Measurements from ENCODE around the gene PTPRM.

DNA sequence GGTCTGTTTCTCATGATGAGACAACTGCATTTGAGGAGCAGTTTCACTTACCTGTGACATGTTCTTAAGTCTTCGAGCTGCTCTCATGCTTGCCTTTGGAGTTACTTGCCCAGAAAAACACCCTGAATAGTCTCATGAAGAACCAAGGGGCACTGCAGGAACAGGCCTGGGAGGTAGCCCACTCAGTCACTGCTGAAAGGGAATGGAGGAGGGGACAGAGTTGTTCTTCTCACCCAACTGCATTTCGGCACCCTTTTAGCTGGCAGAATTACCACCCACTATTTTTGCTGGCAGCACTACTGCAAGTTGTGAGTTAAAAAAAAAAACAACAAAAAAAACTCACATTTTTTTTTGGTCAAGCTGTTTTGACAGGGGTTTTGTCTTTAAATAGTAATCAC, 181.9 kb downstream of the PTPRM start:
- TF ChIP-seq CTCF (conservative IDR thresholded peaks at IDR 0.05; ENCODE audit: low read depth in 2 of 2) (no peak), NANOG (IDR thresholded peaks at IDR 0.05; ENCODE audit: borderline replicate concordance) (no peak), EZH2phosphoT487 (IDR thresholded peaks at IDR 0.05; ENCODE audit: unreplicated experiment) (no peak), EZH2 (IDR thresholded peaks at IDR 0.05; ENCODE audit: low read depth, unreplicated experiment) (no peak), JUNB (IDR thresholded peaks at IDR 0.05; ENCODE audit: unreplicated experiment) (no peak), CREB1 (CRISPR knock-in tag; IDR thresholded peaks at IDR 0.05; ENCODE audit: low read depth) (no peak)
- TF ChIP-seq, protein P1, sequence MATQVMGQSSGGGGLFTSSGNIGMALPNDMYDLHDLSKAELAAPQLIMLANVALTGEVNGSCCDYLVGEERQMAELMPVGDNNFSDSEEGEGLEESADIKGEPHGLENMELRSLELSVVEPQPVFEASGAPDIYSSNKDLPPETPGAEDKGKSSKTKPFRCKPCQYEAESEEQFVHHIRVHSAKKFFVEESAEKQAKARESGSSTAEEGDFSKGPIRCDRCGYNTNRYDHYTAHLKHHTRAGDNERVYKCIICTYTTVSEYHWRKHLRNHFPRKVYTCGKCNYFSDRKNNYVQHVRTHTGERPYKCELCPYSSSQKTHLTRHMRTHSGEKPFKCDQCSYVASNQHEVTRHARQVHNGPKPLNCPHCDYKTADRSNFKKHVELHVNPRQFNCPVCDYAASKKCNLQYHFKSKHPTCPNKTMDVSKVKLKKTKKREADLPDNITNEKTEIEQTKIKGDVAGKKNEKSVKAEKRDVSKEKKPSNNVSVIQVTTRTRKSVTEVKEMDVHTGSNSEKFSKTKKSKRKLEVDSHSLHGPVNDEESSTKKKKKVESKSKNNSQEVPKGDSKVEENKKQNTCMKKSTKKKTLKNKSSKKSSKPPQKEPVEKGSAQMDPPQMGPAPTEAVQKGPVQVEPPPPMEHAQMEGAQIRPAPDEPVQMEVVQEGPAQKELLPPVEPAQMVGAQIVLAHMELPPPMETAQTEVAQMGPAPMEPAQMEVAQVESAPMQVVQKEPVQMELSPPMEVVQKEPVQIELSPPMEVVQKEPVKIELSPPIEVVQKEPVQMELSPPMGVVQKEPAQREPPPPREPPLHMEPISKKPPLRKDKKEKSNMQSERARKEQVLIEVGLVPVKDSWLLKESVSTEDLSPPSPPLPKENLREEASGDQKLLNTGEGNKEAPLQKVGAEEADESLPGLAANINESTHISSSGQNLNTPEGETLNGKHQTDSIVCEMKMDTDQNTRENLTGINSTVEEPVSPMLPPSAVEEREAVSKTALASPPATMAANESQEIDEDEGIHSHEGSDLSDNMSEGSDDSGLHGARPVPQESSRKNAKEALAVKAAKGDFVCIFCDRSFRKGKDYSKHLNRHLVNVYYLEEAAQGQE (IDR thresholded peaks at IDR 0.05; ENCODE audit: unreplicated experiment) = no peak
